K562 (cell line): Measurements from ENCODE around the gene CREB3L4. TPM values are rescaled to one million over a fixed set of nuclear protein-coding genes. Genes with fewer than 3 reads are reported as not detected.

Experiments used
- BCL6 ChIP-seq: fragments of 250-450 bp; sonication (Bioruptor Pico); IDR thresholded peaks from 2 replicates; pipeline ENCODE4 v1.4.0; 2020
- BDP1 ChIP-seq: IDR thresholded peaks from 3 replicates; pipeline ENCODE4 v1.6.1; 2011; ENCODE audit not compliant: insufficient read length, insufficient read depth
- BRF2 ChIP-seq: IDR thresholded peaks from 3 replicates; pipeline ENCODE4 v1.6.1; 2011; ENCODE audit warnings: borderline replicate concordance, mild to moderate bottlenecking; ENCODE audit not compliant: insufficient read length, insufficient read depth
- ESRRA ChIP-seq: fragments of 450-650 bp; IDR thresholded peaks from 2 replicates; pipeline ENCODE4 v1.6.1; 2014; ENCODE audit warnings: low read depth, mild to moderate bottlenecking, moderate library complexity, borderline replicate concordance
- EWSR1 ChIP-seq: fragments of 450-650 bp; IDR thresholded peaks from 2 replicates; pipeline ENCODE4 v1.6.1; 2018; ENCODE audit warnings: borderline replicate concordance, mild to moderate bottlenecking, low read depth, moderate library complexity; ENCODE audit not compliant: partially characterized antibody
- FOXM1 ChIP-seq, 2 experiments: fragments of 450-650 bp in 1 of 2; sonication (generic) in 1 of 2; formaldehyde crosslinking in 1 of 2; IDR thresholded peaks; 2 replicates each; pipeline versions ENCODE4 v1.6.1 to v1.9.0; 2017 to 2022; ENCODE audit warnings: low read depth in 2 of 2, mild to moderate bottlenecking in 2 of 2, missing genetic modification reagents in 1 of 2, moderate library complexity in 1 of 2
- HLTF ChIP-seq: fragments of 450-650 bp; IDR thresholded peaks from 2 replicates; pipeline ENCODE4 v1.6.1; 2016
- HNRNPUL1 ChIP-seq: fragments of 200-400 bp; formaldehyde crosslinking; IDR thresholded peaks from 2 replicates; pipeline ENCODE4 v1.6.1; 2017; ENCODE audit warnings: low read length
- KLF1 ChIP-seq: fragments of 450-650 bp; IDR thresholded peaks from 2 replicates; pipeline ENCODE4 v1.6.1; 2016; ENCODE audit warnings: missing genetic modification characterization, missing compliant biosample characterization
- KLF16 ChIP-seq: IDR thresholded peaks from 2 replicates; pipeline ENCODE4 v1.6.1; 2016; ENCODE audit warnings: antibody characterized with exemption
- L3MBTL2 ChIP-seq: fragments of 450-650 bp; IDR thresholded peaks from 2 replicates; pipeline ENCODE4 v1.6.1; 2016; ENCODE audit warnings: mild to moderate bottlenecking, moderate library complexity
- NEUROD1 ChIP-seq: fragments of 150-350 bp; IDR thresholded peaks from 2 replicates; pipeline ENCODE4 v1.6.1; 2014; ENCODE audit warnings: borderline replicate concordance, low read length, low read depth; ENCODE audit not compliant: partially characterized antibody
- NR2C1 ChIP-seq, 2 experiments: fragments of 450-650 bp; IDR thresholded peaks; 2 replicates each; pipeline ENCODE4 v1.6.1; 2017; ENCODE audit warnings: mild to moderate bottlenecking in 2 of 2, antibody characterized with exemption in 1 of 2, inconsistent platforms in 1 of 2, missing compliant biosample characterization in 1 of 2, missing genetic modification characterization in 1 of 2
- PHTF2 ChIP-seq: fragments of 250-450 bp; sonication (Bioruptor Pico); IDR thresholded peaks from 2 replicates; pipeline ENCODE4 v1.5.0; 2021; ENCODE audit warnings: mild to moderate bottlenecking
- SMARCA4 ChIP-seq: fragments of 450-650 bp; IDR thresholded peaks from 2 replicates; pipeline ENCODE4 v1.6.1; 2016
- SMARCA5 ChIP-seq: fragments of 450-650 bp; IDR thresholded peaks from 2 replicates; pipeline ENCODE4 v1.6.1; 2016
- TAF7 ChIP-seq: fragments of 450-650 bp; IDR thresholded peaks from 2 replicates; pipeline ENCODE4 v1.6.1; 2016; ENCODE audit warnings: missing genetic modification characterization, missing compliant biosample characterization
- TCFL5 ChIP-seq: fragments of 250-450 bp; sonication (Bioruptor Pico); conservative IDR thresholded peaks from 2 replicates; pipeline ENCODE4 v1.6.1; 2021; ENCODE audit warnings: mild to moderate bottlenecking, moderate library complexity, matching md5 sums
- ZBTB11 ChIP-seq, 3 experiments: fragments of 200-800 bp in 1 of 3; fragments of 250-450 bp in 1 of 3; fragments of 450-650 bp in 1 of 3; sonication (Bioruptor Pico) in 1 of 3; sonication (Bioruptor generic) in 1 of 3; formaldehyde crosslinking in 1 of 3; IDR thresholded peaks; 2 replicates each; pipeline versions ENCODE4 v1.6.1 to v1.8.0; 2016 to 2022; ENCODE audit warnings: mild to moderate bottlenecking in 2 of 3, missing genetic modification characterization in 2 of 3, missing compliant biosample characterization in 1 of 3, moderate library complexity in 1 of 3
- ZBTB17 ChIP-seq: fragments of 450-650 bp; formaldehyde crosslinking; IDR thresholded peaks from 2 replicates; pipeline ENCODE4 v1.4.0; 2020; ENCODE audit warnings: mild to moderate bottlenecking
- ZC3H8 ChIP-seq: fragments of 450-650 bp; IDR thresholded peaks from 2 replicates; pipeline ENCODE4 v1.6.1; 2017
- polyA plus RNA-seq, 8 experiments: library from polyadenylated mRNA; depleted of rRNA in 4 of 8; stranded (reverse) in 5 of 8; unstranded in 3 of 8; fragments of >200 nt; fragmentation: Nextera tagmentation in 2 of 8; fragmentation: Illumina TruSeq in 1 of 8; extraction: Ambion mirVana in 2 of 8; extraction: Trizol in 1 of 8; gene quantifications; 2 replicates each; pipeline versions ENCODE4 v1.2.1 to v1.2.3, GENCODE V29; 2011 to 2014; ENCODE audit warnings: inconsistent platforms in 1 of 8, missing spikeins in 1 of 8
- total RNA-seq, 7 experiments: library from RNA; depleted of rRNA in 6 of 7; stranded (reverse); fragments of >200 nt in 6 of 7; fragmentation: Illumina TruSeq in 2 of 7; extraction: Trizol in 2 of 7; gene quantifications; 2 replicates each; pipeline versions ENCODE4 v1.2.1 to v1.2.3, GENCODE V29; 2011 to 2021; ENCODE audit warnings: low replicate concordance in 1 of 7
- TF ChIP-seq, protein P1 (sequence below), 2 experiments: fragments of 450-650 bp in 1 of 2; sonication (generic) in 1 of 2; formaldehyde crosslinking; conservative IDR thresholded peaks; 2 replicates each; pipeline versions ENCODE4 v1.4.0 to v1.8.1; 2020 to 2022; ENCODE audit warnings: mild to moderate bottlenecking in 1 of 2, missing genetic modification reagents in 1 of 2
- TF ChIP-seq, protein P2 (sequence below): fragments of 450-650 bp; IDR thresholded peaks from 2 replicates; pipeline ENCODE4 v1.6.1; 2017; ENCODE audit warnings: antibody characterized with exemption

CREB3L4 gene
- total and polyA plus RNA-seq, 9 of the 15 experiments (the other 6 are each of a cell fraction or from before 2014, with no cell fraction given) = 9.9 to 18.6 (median 13.9) TPM

- TF ChIP-seq, protein P1, sequence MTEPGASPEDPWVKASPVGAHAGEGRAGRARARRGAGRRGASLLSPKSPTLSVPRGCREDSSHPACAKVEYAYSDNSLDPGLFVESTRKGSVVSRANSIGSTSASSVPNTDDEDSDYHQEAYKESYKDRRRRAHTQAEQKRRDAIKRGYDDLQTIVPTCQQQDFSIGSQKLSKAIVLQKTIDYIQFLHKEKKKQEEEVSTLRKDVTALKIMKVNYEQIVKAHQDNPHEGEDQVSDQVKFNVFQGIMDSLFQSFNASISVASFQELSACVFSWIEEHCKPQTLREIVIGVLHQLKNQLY (CRISPR knock-in tag; conservative IDR thresholded peaks at IDR 0.05) = no peak
- TF ChIP-seq, protein P2, sequence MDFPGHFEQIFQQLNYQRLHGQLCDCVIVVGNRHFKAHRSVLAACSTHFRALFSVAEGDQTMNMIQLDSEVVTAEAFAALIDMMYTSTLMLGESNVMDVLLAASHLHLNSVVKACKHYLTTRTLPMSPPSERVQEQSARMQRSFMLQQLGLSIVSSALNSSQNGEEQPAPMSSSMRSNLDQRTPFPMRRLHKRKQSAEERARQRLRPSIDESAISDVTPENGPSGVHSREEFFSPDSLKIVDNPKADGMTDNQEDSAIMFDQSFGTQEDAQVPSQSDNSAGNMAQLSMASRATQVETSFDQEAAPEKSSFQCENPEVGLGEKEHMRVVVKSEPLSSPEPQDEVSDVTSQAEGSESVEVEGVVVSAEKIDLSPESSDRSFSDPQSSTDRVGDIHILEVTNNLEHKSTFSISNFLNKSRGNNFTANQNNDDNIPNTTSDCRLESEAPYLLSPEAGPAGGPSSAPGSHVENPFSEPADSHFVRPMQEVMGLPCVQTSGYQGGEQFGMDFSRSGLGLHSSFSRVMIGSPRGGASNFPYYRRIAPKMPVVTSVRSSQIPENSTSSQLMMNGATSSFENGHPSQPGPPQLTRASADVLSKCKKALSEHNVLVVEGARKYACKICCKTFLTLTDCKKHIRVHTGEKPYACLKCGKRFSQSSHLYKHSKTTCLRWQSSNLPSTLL = no peak
- TF ChIP-seq KLF16 (no peak), EWSR1 (no peak), TAF7 (tag) (no peak), FOXM1 (IDR thresholded peaks at IDR 0.05; ENCODE audit: low read depth) (no peak), FOXM1 (CRISPR knock-in tag; IDR thresholded peaks at IDR 0.05; ENCODE audit: low read depth) (no peak), L3MBTL2 (no peak; the same call in 1 of the 2 replicates), ZC3H8 (no peak), SMARCA5 (no peak; the same call in 1 of the 2 replicates), KLF1 (tag) (no peak), BRF2 (no peak), BCL6 (CRISPR knock-in tag) (no peak), TCFL5 (CRISPR knock-in tag) (no peak), BDP1 (no peak), PHTF2 (CRISPR knock-in tag) (no peak), NR2C1 (IDR thresholded peaks at IDR 0.05) (no peak), NR2C1 (tag; IDR thresholded peaks at IDR 0.05) (no peak), ZBTB17 (no peak), HLTF (peak; percentile 83), SMARCA4 (no peak), NEUROD1 (no peak), ZBTB11 (CRISPR knock-in tag; IDR thresholded peaks at IDR 0.05) (no peak), ESRRA (no peak), HNRNPUL1 (no peak)
Measured at GRCh38 chr1:153978274-153978909, 10.7 kb downstream of the CREB3L4 start (continued).
